Retina (tissue), 1 donor: ENCODE measurements around the gene JAK1.
"Not testable (repeated sequence)": the region's sequence is repeated elsewhere in the genome, so short reads cannot be mapped to it uniquely, and the experiment has no call there.

Experiments
- DNase-seq: peaks from one replicate; pipeline ENCODE4 v3.0.0-alpha.2; 2016

JAK1 gene

DNA sequence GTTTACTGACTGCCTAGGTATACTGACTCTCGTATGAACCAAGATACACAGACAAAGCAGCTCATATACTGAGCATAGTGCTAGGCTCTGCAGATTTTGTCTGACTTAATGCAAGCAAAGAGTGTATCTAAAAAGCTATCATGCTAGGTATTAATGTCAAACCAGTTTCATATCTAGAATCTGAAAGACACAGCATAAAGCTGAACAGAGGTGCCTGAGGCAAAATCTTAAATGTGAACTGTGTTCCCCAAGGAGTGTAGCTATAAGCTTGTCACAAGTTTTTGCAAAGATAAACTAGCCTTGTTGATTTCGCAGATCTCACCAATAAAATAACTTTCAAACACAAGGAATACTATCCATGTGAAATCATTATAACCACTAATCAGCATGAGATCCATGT is 18.1 kb downstream of the JAK1 start:
- no peak for DNase-seq

DNA sequence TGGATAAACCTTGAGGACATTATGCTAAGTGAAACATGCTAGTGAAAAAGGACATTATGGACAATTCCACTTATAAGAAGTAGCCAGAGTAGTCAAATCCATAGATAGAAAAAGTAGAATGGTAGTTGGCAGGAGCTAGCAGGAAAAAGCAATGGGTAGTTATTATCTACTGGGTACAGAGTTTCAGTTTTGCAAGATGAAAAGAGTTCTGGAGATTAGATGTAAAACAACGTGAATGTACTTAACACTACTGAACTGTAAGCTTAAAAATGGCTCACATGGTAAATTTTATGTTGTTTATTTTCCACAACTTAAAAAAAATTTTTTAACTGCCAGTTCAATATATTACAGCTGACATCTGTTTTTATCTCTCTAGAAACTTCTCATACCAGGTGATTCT is 19.4 kb downstream of the JAK1 start:
- DNase-seq = no peak

- DNase-seq = no peak
Observed at GRCh38 chr1:64944913-64945312, 21.4 kb downstream of the JAK1 start.

DNA sequence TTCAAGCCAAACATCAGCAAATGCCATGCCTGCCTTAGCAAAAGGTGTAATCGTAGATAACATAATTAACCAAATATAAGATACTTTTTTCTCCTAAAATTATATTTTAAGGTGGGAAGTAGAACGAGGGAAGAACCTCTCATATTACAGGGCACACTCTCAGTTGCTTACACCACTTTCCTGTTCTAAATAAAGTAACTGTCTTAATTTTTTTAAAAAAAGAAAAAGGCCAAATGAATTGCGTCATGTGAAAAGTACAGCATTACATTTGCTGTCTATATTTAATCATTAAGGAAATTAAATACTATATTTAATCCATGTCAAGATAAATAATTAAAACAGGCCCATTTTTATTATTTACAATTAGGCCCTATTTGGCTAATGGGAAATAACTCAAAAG is 23.7 kb downstream of the JAK1 start:
- no peak for DNase-seq

- DNase-seq = no peak
Observed at GRCh38 chr1:64942118-64942517, 24.2 kb downstream of the JAK1 start.

DNA sequence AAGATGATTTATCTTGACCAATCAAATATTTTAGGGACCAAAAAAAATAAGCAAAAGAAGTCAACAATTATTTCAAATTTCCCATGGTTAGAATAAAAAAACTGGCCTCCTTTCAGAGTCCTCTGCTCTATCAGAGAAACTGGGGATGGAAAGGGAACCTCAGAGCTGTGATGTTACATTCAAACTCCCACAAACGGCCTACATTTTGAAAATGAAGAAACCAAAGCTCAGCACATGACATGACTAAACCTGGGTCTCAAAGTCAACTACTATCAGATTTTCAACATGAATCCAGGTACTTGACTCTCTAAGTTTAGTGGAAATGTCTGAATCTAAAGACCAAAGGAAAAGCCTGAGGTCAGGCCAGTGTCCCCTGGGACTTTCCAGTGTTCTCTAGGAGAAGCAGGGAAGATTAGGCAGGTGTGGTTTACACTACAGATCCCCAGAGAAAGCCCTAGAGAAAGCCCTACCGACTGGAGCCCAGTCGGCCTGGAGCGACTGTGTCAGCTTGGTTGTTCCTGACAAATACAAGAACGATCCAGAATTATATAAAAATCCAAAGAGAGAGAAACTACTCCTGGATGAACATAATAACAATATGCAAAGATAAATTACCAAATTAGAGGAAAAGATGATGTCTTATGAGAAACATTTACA is 24.8 kb downstream of the JAK1 start:
- no peak for DNase-seq

- DNase-seq = no peak
Observed at GRCh38 chr1:64940025-64940424, 26.3 kb downstream of the JAK1 start.

GRCh38 chr1:64938991-64939390 is 27.4 kb downstream of the JAK1 start:
- DNase-seq = no peak

- DNase-seq = no peak
Observed at GRCh38 chr1:64936956-64937355, 29.4 kb downstream of the JAK1 start.

GRCh38 chr1:64935551-64936155 is 30.7 kb downstream of the JAK1 start:
- no peak for DNase-seq

GRCh38 chr1:64934878-64935275 is 31.5 kb downstream of the JAK1 start:
- no peak for DNase-seq

GRCh38 chr1:64934115-64934877 is 32.1 kb downstream of the JAK1 start:
- DNase-seq = no peak

DNA sequence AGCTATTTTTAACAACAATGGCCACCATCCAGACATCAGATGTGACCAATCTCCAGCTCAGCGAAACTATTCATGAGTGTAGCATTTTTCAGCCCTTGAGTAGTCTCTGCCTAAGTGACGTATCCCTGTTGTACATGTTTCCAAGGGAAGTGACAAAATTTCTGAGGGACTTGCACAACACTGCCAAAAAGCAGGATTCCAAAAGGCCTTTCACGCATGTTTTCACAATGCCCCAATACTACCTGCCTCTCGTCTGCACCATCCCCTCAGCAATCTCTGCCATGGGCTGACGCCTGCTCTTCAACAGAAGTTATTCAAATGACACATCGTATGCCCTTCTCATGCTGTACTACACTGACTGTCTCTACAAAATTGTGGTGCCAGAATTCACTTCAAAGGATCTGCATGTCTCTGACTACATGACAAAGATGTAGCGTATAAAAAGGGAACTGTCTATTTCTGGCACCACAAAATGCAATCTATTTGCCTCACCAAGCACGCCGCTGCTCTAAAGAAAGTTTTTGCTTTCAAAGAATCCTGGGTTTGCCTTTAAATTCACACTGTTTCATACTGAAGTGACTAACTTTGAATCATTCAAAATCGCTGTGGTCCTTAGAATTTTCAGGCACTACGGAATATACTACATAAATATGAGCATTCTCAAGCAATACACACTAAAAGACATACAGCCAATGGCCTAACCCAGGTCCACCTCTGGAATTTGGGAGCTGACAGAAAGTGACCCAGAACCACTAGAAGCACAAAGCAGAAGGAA is 32.9 kb downstream of the JAK1 start:
- no peak for DNase-seq

- DNase-seq = no peak
Observed at GRCh38 chr1:64932962-64933295, 33.4 kb downstream of the JAK1 start.

- not testable (repeated sequence) for DNase-seq
Observed at GRCh38 chr1:64930640-64931039, 35.7 kb downstream of the JAK1 start.

DNA sequence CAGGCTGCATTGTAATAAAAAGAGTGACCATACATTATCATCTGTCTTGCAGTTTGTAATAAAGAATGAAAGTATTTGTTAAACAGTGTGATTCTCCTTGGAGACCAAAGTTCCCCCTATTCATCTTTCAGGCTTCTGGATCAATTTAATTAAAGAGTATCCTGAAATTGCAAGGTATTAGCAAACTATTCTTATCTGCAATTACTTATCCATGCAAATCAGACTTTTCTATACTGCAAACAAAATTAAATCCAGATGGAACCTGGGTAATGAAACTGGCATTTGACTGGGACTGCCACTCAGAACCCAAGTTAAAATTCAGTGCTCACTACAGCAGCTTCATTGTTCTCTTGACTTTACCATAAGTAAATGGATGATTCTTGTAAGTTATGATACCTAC is 37.1 kb downstream of the JAK1 start:
- no peak for DNase-seq

DNA sequence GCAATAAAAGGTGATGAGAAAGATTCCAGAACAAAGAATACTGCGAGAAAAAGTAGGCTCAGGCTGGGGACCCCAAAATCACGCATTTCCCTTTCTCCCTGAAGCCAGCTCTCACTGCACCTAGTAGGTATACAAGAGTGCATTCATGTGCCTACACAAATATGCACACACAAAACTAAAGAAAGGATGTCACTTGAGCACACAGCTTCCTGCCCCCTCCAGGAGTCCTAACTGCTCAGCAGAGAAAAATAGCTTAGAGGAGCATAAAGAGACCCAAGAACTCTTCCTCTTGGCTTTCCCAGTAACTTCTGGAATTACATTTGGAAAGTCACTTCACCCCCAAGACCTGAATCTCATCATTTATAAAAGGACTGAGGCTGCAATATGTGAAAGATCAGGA is 38.0 kb downstream of the JAK1 start:
- DNase-seq = no peak

- no peak for DNase-seq
Observed at GRCh38 chr1:64925594-64925993, 40.8 kb downstream of the JAK1 start.

GRCh38 chr1:64923294-64923718 is 43.0 kb downstream of the JAK1 start:
- no peak for DNase-seq

DNA sequence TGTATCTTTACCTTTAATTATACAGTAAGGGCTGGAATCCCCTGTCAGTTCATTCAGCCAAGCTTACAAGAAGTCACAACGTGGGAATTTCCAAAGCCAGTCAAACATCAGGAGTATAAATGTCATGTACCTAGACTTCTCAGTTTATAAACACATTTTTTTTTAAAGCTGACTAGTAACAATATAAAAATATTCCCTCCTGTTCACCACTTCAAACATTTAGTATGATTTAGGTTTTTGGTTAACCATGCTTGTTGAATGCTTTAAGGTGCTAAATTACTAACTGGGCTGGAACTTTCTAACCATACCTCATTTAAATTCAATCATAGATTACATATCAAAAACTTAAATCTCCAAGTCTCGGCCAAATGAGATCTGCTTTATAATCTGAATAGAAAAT is 44.0 kb downstream of the JAK1 start:
- DNase-seq = no peak

DNA sequence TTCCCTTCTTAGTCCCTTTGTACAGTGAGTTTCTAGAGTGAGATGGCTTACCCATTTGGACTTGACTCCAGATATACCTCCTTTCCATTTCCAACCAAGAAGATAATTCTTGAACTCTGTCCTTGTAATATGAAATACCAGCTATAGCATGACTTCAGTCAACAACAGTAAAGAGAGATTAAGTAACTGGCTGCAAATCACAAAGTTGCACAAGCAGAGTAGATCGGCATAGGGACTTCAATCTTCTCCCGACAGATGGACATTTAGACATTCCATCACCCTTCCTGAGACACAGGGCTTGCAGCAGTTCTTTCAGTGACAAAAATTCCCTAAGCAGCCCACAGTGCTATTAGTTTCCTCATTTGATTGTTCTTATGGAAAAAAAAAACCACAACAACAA is 44.6 kb downstream of the JAK1 start:
- no peak for DNase-seq

DNA sequence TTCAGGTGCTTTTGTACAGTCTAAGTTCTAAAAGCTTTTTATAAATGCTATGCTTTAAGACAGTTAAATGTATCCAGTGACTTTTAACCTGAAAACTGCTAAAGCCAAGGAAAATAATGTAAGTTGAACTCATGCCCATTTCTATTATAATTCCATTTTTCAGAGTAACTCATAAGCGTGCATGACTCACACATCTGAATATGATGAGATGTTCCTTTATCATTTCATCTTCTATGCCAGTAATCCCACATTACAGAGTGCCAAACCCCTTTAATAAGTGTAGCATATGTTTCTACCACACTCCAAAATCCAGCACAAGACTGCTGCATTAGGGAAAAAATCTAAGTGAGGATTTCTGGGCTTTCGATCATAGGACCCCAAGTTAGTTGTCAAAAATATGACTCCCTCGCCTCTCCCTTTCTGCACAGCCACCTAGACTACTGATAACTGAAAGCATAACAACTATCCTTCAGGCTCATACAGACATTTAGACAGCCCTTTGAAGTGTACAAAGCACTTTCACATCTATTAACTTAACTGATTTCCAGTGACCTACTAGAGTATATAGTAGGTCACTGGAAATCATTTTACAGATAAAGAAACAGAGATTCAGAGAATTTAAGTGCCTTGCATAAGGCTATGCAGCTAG is 45.3 kb downstream of the JAK1 start:
- no peak for DNase-seq

DNA sequence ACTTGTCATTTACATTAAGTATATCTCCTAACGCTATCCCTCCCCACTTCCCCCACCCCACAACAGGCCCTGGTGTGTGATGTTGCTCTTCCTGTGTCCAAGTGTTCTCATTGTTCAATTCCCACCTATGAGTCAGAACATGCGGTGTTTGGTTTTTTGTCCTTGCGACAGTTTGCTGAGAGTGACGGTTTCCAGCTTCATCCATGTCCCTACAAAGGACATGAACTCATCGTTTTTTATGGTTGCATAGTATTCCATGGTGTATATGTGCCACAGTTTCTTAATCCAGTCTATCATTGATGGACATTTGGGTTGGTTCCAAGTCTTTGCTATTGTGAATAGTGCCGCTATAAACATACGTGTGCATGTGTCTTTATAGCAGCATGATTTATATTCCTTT is 47.2 kb downstream of the JAK1 start:
- not testable (repeated sequence) for DNase-seq
